HG03460 (cell line): Measurements from ENCODE around the gene RPL23.

Experiments
- ATAC-seq: cut with Tn5 transposase; IDR thresholded peaks from one replicate; pipeline ENCODE4 v1.9.1; 2021; ENCODE audit not compliant: unreplicated experiment

RPL23 gene

GRCh38 chr17:38885044-38885727 lies 31.7 kb upstream of the RPL23 start:
- ATAC-seq = no peak

- ATAC-seq = no peak
These were observed 30.3 kb upstream of the RPL23 start for GRCh38 chr17:38883592-38884526.

GRCh38 chr17:38882870-38883269 lies 29.3 kb upstream of the RPL23 start:
- no peak for ATAC-seq

GRCh38 chr17:38881600-38882191 lies 28.2 kb upstream of the RPL23 start:
- no peak for ATAC-seq

GRCh38 chr17:38879878-38880665 lies 26.6 kb upstream of the RPL23 start:
- ATAC-seq = no peak

GRCh38 chr17:38877130-38877851 lies 23.8 kb upstream of the RPL23 start:
- ATAC-seq = no peak

GRCh38 chr17:38875477-38876075 lies 22.1 kb upstream of the RPL23 start:
- ATAC-seq = no peak

GRCh38 chr17:38874505-38875400 lies 21.2 kb upstream of the RPL23 start:
- ATAC-seq = no peak

- no peak for ATAC-seq
These were observed 20.3 kb upstream of the RPL23 start for GRCh38 chr17:38873640-38874380.

- no peak for ATAC-seq
These were observed 19.3 kb upstream of the RPL23 start for GRCh38 chr17:38872671-38873385.

GRCh38 chr17:38872027-38872511 lies 18.5 kb upstream of the RPL23 start:
- ATAC-seq = no peak

GRCh38 chr17:38871247-38872015 lies 17.9 kb upstream of the RPL23 start:
- ATAC-seq = no peak

- no peak for ATAC-seq
These were observed 17.0 kb upstream of the RPL23 start for GRCh38 chr17:38870259-38871165.

- peak; percentile 38 for ATAC-seq
These were observed 16.2 kb upstream of the RPL23 start, which contains the start of gene LASP1 for GRCh38 chr17:38869526-38870258. Gene LASP1 (plus strand): TSS chr17:38870058. CDS start chr17:38870190, 132 bp downstream.
